HFF-Myc (cell line): ENCODE data around the gene ZHX3.
"Not testable (repeated sequence)": the region's sequence is repeated elsewhere in the genome, so short reads cannot be mapped to it uniquely, and the experiment has no call there.

ENCODE experiments used
- DNase-seq: peaks from one replicate; pipeline ENCODE4 v3.0.0-alpha.2; 2011; ENCODE audit warnings: low read depth; ENCODE audit errors: extremely low read depth
- H3K4me3 ChIP-seq: replicated peaks from 2 replicates; pipeline ENCODE4 v1.5.1; 2011; ENCODE audit warnings: low read depth, mild to moderate bottlenecking, control low read depth, low read length
- CTCF ChIP-seq: IDR thresholded peaks from 2 replicates; pipeline ENCODE4 v1.5.1; 2012; ENCODE audit warnings: mild to moderate bottlenecking, low read depth, low read length, control low read depth; ENCODE audit errors: missing control alignments

ZHX3 gene

GRCh38 chr20:41134362-41135186 lies 183.0 kb downstream of the ZHX3 start:
- H3K4me3 ChIP-seq, result no peak overlapping the region
- DNase-seq, result no peak
- TF ChIP-seq CTCF, result no peak

DNA sequence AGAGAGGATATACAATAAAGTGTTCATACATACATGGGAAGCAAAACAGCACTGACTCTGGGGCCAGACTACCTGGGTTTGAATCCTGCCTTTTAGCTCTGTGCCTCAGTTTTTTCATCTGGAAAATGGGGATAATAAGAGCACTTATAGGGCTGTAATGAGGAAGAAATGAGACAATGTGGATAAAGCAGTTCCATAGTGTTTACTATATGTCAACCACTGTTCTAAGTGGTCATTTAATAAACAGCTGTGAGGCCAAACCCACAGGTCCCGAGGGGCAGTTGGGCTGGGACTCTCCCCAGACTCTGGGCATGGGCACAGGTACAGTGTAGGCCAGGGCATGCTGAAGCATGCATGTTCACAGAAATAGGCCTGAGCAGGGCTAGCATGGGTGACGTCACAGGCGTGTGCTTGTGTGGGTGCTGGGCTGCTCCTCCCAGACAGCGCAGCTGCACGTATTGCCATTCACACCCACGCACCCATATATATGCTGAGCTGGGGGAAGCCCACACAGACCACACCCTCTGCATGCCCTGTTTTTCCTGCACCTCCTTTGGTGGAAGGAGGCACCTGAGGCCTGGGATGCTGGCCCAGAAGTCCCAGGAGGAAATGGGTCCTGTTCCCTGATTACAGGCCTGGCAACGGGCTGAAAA lies 183.7 kb downstream of the ZHX3 start:
- no peak overlapping the region for H3K4me3 ChIP-seq
- no peak for TF ChIP-seq CTCF
- no peak for DNase-seq

GRCh38 chr20:41132388-41132775 lies 185.1 kb downstream of the ZHX3 start:
- DNase-seq, H3K4me3 ChIP-seq: not testable (repeated sequence)

DNA sequence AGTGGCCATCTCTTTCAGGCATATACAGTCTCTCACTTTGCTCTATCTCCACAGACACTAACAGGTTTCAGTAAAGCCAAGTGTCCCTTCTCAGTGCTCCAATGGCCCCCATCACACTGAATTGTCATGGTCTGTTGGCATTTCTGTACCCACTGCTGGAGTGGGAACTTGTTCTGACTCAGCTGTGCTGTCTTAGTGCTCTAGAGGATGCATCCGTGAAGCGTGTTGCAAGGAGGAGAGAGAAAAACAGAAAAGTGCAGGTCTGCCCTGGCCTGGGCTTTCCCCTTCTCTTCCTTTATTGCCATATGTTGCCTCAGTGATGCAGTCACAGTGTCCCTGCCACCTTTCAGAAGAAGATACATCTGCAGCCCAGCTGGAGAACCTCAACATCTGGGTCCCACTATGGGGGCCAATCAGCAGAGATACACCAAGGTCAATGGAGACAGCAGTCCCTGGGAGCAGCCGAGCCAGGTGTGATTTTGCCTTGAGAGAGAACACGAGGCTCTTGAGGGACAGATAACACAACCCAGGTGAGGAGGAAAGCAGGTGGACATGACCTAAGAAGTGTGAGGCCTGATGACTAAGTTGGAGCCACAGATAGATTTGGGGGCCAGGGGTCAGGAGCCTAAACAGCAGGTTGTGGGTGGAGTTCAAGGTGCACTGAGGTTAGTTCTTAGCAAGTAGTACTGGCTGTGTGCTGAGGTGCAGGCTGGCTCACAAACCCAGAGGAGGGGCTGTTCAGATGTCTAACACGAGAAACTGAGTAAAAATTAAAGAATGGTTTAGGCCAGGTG lies 185.7 kb downstream of the ZHX3 start:
- DNase-seq, result no peak
- no peak for TF ChIP-seq CTCF
- no peak overlapping the region for H3K4me3 ChIP-seq
